NCI-H82 (cell line): Measurements from ENCODE around the gene HACD2.
A peak's percentile ranks its signal among the peaks of the same experiment; 100 is the strongest.
"Not testable (repeated sequence)": the region's sequence is repeated elsewhere in the genome, so short reads cannot be mapped to it uniquely, and the experiment has no call there.

Source experiments
- DNase-seq: peaks from one replicate; lab custom pipeline; 2025; lab: John Stamatoyannopoulos, UW

Gene HACD2

GRCh38 chr3:123611082-123611481 lies 26.2 kb upstream of the HACD2 start:
- DNase-seq, result no peak

GRCh38 chr3:123610331-123610730 lies 25.5 kb upstream of the HACD2 start:
- peak; percentile 22 for DNase-seq

- no peak for DNase-seq
These were observed 24.2 kb upstream of the HACD2 start for GRCh38 chr3:123609063-123609462.

- no peak for DNase-seq
These were observed 23.5 kb upstream of the HACD2 start for GRCh38 chr3:123608263-123608937.

- DNase-seq, result no peak
These were observed 21.7 kb upstream of the HACD2 start for GRCh38 chr3:123606527-123606926.

- no peak for DNase-seq
These were observed 21.0 kb upstream of the HACD2 start for GRCh38 chr3:123605789-123606234.

- not testable (repeated sequence) for DNase-seq
These were observed 18.3 kb upstream of the HACD2 start for GRCh38 chr3:123603153-123603552.

GRCh38 chr3:123602325-123602724 lies 17.5 kb upstream of the HACD2 start:
- no peak for DNase-seq

GRCh38 chr3:123600863-123601262 lies 16.0 kb upstream of the HACD2 start:
- peak; percentile 90 for DNase-seq

- no peak for DNase-seq
These were observed 12.7 kb upstream of the HACD2 start for GRCh38 chr3:123597561-123597960.

- no peak for DNase-seq
These were observed 10.7 kb upstream of the HACD2 start for GRCh38 chr3:123595396-123596180.

- no peak for DNase-seq
These were observed 8.5 kb upstream of the HACD2 start for GRCh38 chr3:123593381-123593780.

GRCh38 chr3:123590685-123591450 lies 6.0 kb upstream of the HACD2 start:
- DNase-seq, result no peak

- DNase-seq, result no peak
These were observed 2.5 kb upstream of the HACD2 start for GRCh38 chr3:123587401-123587800.

GRCh38 chr3:123586968-123587367 lies 2.1 kb upstream of the HACD2 start:
- DNase-seq, result no peak

GRCh38 chr3:123586131-123586530 lies 1.3 kb upstream of the HACD2 start:
- DNase-seq, result peak; percentile 94

GRCh38 chr3:123584284-123584987 lies 417 bp downstream of the HACD2 start:
- peak; percentile 68 for DNase-seq

- DNase-seq, result no peak
These were observed 1.3 kb downstream of the HACD2 start for GRCh38 chr3:123583561-123583960.

- no peak for DNase-seq
These were observed 2.5 kb downstream of the HACD2 start for GRCh38 chr3:123582315-123582714.

GRCh38 chr3:123576122-123576521 lies 8.7 kb downstream of the HACD2 start:
- DNase-seq, result no peak

- DNase-seq, result no peak
These were observed 12.9 kb downstream of the HACD2 start for GRCh38 chr3:123571973-123572365.
